Transverse colon (tissue), 3 donors: ENCODE measurements around the gene GLA.

Experiments used
- CTCF ChIP-seq, 5 experiments: fragments of 200-600 bp in 3 of 5; fragments of 450-650 bp in 2 of 5; sonication (generic) in 3 of 5; IDR thresholded peaks; 1 replicate in 2 of 5; 2 replicates in 3 of 5; pipeline ENCODE4 v1.5.1; 2016 to 2017; ENCODE audit warnings: antibody characterized with exemption in 5 of 5, inconsistent platforms in 3 of 5, mild to moderate bottlenecking in 2 of 5, moderate library complexity in 1 of 5
- POLR2A ChIP-seq: fragments of 450-650 bp; IDR thresholded peaks from one replicate; pipeline ENCODE4 v1.6.1; 2016; ENCODE audit warnings: antibody characterized with exemption, mild to moderate bottlenecking, moderate library complexity

GRCh38 chrX:101417190-101417589 lies 9.5 kb upstream of the GLA start:
- TF ChIP-seq CTCF (IDR thresholded peaks at IDR 0.05) (no peak), POLR2A (no peak)
